GM18909 (cell line): Measurements from ENCODE around the gene ZFHX3.
A peak's percentile ranks its signal among the peaks of the same experiment; 100 is the strongest.

ENCODE experiments used
- ATAC-seq: cut with Tn5 transposase; IDR thresholded peaks from one replicate; pipeline ENCODE4 v1.9.1; 2021; ENCODE audit warnings: mild to moderate bottlenecking; ENCODE audit not compliant: unreplicated experiment, poor library complexity

Gene ZFHX3

DNA sequence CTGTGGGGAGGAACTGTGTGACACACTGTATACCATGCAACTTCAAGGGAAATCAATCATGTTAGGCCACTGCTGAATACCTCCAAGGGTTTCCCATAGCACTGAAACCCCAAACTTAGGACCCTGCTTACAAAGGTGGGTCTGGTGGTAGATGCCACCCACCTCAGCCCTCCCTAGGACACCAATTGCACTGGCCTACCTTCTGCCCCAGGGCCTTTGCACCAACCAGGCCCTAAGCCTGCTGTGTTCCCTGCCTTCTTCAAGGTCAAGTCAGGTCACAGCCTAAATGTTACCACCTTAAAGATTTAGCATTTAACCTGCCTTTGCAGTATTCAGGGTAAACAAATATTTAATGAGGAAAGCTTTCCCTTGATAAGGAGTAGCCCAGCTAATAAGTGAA is 185.8 kb downstream of the ZFHX3 start:
- ATAC-seq = no peak

DNA sequence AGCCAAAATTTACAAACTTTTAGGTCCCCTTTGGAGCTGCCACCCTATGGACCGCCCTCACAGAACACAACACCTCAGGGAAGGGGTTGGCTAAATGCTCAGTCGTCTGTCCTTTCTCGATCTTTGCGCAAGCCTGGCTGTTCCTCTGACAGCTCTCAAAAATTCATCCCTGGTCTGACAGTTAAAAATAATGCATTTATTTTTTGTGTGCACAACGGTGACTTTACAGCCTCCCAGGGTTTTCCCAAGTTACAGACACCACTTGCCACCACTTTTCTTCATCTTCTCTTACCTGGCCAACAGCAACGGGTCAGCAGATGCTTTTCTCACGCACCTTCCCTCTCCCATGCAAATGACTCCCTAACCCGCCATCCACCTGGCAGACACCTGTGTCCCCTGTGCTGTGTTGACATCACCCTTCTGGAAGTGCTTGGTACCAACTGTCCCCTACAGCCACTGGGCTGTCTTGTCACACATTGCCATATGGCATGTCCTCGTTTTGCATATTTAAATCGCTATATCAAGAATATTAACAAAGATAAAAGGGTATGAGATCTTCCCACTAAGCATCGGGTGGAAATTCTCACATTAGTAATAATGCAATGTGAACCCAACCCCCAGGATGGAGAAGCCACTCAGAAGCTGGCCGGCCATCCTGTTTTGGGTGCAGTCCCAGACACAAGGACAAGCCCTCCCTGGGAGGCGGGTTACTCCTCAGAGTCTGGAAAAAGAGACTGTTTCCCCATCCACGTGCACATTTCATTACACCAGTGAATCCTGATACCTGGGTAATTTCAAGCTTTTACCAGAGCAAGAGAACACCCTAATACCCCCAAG is 187.0 kb downstream of the ZFHX3 start:
- ATAC-seq = no peak

DNA sequence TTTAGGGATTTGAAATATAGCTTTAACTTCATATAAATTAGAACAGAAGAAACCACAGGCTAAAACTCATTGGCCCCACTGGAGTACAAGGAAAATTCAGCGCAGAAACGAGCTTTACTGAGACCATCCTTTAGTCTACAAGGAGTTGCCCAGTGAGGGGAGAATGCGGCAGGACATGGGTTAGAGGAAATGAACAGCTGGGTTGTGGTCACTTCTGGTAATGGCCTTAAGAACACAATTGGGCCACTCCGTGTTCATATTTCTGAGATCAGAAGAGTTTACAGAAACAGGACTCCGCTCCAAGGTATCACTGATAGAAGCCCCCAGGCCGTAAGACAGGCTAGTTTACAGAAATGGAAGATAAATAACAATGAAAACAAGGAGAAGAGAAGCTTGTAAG is 188.3 kb downstream of the ZFHX3 start:
- ATAC-seq = no peak

DNA sequence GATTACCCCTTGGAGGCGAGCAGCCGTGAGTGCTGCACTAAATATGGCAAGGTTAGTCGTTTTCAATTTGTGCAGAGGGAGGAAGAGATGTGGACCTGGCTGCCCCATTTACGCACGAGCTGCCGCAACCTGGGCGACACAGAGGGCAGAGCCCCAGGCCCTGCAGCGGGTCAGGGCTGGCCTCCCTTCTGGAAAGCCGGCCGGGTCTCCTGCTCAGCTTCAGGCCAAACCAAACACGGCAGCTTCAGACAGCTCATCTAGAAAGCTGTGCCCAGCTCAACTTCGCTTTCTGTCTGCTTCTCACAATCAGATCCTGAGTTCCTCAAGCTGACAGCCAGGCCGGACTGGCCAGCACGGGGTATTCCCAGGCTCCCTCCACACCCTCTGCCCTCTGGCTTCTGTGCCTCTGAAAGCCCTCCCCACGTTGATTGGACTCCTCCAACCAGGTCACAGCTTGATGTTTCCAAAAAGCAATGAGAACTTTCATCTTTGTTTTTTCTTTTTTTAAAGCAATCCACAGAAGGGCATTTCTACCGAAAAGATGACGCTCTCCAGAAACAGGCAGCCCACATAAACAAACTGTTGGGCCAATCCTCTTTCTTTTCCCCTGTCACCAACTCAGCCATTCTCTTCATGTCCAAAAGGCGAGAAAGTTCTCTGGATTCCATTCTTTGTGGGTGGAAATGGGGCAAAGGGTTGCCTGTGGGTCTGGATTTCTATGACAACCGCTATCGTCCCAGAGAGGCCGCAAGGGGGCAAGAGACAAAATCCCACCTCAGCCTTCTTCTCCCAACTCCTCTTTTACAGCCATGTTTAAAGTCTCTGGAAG is 189.0 kb downstream of the ZFHX3 start:
- no peak for ATAC-seq

DNA sequence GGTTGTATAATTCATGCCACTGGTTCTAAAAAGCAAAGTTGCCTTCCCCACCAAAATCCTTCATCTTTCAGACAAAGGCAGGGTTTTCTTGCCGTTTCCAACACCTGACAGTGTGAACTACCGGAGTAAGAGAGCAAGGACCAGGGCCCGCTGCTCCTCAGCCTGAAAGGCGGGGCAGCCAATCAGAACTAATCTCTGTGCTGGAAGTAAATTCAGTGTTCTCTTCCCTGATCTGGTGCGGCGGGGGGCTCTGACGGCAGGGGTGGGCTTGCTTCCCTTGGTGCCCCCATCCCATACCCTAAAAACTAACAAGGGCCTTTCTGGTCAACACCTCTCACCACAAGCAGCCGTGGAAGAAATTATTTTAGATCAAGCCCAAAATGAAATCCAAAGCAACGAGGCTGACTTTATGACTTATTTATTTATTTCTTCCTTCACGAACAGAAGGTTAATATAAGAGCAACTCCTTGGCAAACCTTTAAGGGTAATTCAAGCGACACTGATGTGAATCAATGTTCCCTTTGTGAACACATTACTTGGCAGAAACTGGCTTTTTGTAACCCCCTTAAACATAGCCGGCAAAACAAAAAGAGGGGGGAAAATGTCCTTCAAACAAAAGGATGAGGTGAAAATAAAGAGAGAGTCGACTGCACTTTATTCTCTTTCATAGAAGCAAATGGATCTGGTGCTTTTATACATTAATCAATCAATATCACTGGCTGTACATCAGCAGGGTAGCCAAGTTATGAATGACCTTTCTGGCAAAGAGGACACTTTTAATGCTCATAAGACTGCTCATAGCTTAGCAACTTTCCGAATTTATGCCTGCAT is 189.9 kb downstream of the ZFHX3 start:
- ATAC-seq = no peak

DNA sequence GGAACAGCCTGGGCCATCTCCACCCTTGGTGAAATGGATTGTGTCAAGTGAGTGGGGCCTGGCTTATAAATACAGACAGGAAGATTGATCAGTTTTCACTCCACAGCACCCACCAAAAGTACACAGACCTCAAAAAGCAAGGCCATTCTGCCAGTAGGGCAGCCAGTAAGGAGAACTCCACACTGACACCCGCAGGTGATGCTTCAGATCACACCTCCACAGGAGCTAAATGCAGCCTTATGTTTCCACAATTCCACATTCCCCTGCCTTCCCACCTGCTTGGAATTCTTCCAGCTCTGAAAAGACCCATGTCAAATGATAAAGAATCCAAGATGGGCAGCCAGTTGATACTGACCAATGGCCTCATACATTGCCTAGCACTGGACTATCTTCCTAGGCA is 191.1 kb downstream of the ZFHX3 start:
- ATAC-seq = peak; percentile 50

DNA sequence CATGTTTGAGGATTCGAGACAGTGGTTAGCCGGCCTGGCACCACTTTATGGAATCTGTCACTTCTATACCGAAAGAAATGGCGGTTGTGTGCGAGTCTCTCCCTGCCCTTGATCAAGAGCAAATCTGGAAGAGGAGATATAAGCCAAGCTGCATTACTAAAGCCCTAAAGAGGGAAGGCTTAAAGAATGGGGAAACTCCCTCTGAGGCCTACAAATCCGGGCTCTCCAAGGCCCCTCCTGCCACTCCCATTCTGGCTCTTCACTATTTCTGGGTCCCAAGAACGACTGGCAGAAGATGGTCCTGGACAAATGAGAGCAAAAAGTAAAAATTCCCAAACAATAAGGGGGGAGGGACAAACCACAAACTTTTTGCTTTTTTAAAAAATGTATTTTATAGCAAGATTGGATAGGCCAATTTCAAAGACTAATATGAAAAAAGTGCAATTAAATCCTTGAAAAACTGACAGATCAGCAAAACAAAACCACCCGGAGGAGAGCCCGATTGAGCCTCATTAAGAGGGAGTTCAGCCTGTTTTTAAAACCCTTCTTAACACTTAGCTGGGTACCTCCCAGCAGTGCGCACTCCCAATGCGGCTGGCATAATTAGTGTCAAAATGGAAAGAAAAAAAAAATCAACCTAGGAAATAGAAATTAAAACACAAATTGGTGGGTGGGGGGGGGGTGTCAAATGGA is 193.5 kb downstream of the ZFHX3 start:
- ATAC-seq = no peak

DNA sequence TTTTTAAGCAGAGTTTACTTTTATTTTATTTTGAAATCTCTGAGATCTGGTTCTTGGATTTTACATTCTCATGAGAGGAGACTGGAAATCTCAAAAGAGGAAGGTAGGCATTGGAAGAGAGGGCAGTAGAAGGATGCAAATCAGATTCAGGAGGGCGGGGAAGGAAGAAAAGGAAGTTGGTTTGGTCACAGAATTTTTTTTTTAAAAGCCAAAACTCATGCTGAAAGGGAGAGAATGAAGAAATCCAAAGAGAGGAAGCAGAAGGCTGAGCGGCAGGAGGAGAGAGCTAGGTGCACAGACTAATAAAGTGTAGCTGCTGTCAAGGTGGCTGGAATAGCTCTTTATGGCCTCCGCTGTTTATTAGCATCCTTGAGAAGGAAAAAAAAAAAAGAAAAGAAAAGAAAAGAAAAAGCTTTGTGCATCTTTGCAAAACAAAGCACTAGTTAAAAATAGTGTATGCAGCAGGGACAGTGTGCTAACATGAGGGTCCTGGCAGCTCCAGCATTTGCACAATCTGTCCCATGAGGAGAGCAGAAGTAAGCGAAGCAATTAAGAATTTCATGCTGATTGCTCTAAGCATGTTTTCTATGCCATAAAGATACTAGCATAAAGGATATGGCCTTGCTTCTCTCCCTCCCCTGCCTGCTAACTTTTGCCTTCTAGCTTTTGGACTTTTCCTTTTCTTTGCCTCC is 194.2 kb downstream of the ZFHX3 start:
- ATAC-seq = no peak

DNA sequence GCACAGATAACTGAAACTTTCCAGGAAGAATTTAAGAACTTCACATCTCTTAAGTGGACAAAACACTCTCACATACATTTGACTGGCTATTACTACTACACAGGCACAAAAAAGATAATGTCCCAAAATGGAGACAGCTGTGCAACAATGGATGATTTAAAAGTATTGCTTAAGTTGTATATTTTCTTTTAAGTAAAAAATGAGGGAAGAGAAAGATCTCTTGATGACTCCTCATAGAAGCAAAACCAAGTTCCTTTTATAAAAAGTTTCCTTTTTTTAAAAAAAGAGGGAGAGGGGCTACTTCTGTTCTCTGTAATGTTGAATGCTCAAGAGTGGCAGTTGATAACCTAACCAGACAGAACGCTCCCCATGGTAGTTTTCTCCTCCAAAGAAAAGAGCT is 195.5 kb downstream of the ZFHX3 start:
- ATAC-seq = no peak

DNA sequence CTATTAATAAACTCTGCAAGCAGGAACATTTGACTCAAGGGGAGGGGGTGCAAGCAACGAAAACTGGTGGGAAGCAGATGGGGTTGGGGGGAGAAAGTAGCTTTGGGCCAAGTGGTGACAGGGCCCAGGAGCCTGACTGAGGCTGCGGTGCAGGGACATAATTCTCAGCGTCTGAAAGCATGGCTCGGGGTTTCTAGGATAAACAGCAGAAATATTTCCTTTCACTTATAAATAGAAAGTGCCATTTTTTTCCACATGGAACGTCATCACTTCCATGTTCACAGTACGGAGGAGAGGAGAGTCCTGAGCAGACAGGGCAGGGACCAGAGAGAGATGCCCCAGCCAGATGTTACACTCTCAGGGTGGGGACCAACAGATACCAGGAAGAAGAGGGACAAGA is 197.1 kb downstream of the ZFHX3 start:
- no peak for ATAC-seq

DNA sequence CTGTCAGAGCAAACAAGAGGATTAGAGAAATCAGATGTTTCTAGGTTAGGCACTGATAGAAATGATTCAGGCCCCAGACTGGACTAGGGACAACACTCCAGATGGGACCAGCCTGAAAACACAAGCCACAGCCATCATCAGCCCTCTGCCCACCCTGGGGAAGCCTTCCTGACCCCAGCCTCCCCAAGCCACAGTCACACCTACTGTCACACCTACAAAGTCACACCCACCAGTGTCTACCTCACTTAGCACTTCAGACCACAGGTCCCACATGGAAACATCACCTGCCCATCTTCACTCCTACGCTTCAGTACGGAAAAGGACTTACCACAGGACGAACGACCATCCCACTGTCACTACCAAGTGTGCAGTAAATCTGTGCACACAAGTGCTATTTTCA is 197.9 kb downstream of the ZFHX3 start:
- no peak for ATAC-seq

DNA sequence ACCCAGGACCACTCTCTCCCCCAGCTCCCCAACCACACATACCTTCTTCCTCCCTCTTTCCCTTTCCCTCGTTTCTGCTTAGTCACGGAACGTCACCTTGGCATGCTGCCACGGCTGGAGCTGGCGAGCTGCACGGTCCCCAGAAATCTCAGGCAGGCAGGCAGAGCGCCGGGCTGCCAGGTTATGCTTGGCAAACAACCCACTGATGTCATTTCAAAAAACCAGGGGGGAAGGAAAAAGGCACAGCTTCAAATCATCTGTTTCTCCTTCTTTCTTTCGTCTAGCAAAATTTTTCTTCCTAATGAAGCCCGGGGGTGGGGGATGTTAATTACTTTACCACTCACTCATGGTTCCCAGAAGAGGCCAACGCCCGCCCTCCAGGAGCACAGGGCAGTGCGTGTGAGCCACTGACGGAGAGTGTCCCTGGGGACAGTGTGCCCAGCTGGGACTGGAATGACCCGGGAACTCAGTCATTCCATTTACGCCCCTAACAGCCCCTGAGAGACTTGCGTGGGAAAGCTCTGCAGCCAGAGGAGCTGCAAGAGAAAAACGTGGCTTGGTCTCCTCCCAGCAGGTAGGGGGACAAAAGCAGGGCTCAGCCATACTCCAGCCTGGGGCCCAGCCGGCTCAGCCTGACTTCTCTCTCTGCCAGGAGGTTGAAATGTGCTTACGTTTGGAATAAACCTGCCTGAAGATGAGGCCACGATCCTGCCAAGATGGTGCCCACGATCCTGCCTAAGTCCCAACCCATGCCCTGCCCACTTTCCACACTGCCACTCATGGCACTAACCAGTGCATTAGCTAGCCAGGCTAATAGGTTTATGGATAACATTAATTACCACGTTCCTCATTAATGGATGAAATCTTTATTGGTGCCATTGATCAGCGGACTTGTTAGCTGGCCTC is 198.9 kb downstream of the ZFHX3 start:
- ATAC-seq = no peak

DNA sequence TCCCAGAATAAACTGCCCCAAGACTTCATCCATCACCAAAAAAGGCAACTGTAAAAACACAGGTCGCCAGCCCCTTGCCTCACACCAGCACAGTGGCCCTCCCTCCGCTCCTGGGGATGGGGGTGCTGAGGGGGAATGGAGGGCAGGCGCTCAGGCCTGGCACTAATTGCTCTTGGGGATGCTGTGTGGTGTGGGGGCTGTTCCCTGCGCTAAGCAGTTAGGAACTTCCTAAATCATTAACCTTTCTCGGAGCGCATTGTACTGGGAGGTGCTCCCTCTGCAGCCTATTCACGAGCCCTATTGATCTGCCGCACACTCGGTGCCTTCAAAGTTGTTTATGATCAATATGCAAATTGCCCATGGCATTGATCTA is 199.9 kb downstream of the ZFHX3 start:
- no peak for ATAC-seq

DNA sequence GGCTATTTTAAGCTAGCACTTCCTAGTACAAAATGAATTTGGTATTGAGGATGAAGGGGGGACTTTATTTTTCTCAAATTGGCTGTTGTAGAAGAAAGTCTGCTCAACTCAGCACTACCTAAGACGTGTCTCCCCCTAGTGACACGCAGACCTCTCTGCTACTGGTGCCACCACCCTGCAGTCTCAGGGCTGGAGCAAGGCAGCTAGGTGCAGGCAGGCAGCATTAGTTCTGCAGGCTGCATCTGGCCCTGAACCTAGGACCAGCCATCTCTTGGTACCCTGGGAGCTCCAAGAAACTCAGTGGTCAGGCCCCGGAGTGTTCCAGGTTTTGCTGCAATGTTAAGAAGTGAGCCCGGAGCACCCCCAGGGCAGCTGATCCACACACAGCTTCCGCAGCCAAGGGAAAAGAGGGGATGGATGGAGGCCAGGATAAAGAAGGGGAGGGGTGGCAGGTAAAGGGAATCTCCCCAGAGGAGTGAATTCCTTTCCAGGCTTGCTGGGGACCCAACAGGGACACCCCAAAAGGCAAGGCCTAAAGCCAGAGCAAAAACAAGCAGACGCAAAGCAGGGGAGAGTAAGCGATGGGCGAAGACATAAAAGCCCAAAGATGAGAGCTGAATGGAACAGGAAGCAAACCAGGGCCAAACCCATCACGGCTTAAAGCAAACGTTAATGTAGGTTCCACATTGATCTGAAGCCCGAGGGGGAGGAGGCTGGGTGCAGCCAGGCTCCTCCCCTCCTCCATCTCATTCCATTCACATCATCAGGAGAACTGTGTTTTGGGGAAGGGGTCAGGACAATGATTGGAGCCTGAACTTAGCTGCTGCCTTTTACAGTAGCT is 200.5 kb downstream of the ZFHX3 start:
- ATAC-seq = peak; percentile 54

DNA sequence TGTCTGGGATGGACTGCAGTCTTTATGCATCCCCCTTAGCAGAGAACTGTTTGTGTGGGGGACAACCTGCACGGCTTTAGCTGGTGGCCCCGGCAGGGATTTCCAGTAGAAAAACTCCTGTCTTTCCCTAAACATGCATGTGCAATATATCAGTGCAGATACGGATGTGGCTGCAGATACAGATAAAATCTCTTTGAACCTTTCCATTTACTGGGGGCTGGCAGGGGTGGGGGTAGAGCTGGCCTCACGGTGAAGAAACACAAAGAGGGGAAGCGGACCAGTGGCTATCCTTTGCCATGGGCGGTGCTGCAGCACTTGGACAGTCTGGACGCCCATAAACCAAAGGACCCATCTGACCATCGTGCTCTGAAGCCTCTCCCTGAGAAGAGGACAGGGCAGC is 201.3 kb downstream of the ZFHX3 start:
- ATAC-seq = no peak

DNA sequence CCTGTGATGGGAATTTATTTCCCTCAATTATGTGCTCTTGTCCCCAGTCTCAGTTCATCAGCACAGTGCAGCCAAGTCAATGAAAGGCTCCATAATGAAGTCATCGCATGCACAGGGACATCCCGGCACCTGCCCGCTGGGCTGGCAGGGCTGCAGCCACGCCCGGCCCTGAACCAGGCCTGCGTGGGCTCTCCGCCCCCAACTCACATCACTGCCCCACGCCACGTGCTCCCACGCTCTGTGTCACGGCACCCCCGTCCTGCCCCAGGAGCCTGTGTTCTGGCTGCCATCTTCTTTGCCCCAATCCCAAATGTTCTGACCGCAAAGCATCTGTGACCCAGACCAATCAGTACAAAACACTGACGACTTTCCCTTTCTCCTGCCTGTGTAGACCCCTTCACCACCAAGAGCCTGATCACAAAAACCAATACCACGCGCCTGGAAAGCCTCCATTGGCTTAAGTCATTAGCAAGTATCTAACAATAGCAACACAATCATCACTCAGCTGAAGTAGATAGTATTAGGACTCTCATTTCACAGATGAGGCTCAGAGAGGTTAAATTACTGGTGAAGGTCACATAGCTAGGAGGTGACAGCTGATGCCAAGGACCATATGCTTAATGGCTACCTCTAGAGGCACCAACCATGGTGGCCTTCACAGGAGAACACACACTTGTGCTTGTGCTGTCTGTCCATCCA is 202.5 kb downstream of the ZFHX3 start:
- ATAC-seq = no peak

DNA sequence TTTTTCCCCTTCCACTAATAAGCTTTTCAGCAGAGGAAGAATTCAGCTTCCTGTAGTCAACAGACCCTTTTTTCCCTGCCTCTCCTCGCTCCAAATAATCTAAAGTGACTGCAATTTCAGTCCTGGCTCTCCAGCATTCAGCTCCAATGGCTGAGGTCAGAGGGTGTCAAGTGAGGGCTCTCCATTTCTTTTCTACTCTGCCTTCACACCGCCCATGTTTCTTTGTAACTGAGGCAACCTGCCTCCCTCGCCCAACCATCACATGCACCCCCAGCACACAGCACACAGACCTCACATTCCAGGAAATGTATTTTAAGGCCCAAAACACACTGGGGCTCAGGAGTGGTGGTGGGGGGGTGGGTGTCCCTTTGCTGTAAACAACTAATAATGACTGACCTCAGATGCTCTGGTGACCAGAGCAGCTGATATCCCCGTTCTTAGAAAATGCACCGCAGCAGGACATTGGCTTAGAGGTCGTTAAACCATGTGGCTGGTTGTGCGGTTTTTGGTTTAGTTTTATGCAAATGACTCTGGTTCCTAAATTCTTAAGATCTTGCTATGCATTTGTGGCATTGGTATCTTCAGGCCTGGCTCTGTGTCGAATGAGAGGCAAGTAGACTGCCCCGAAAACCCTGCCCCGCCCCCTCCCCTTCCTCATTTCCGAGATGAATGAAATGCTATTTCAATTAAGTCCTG is 203.6 kb downstream of the ZFHX3 start:
- ATAC-seq = peak; percentile 61
